HG02885 (cell line): Measurements from ENCODE around the gene ARHGEF3.

Experiments used
- ATAC-seq: cut with Tn5 transposase; IDR thresholded peaks from one replicate; pipeline ENCODE4 v1.9.1; 2021; ENCODE audit warnings: mild to moderate bottlenecking; ENCODE audit not compliant: unreplicated experiment, poor library complexity

The ARHGEF3 gene

DNA sequence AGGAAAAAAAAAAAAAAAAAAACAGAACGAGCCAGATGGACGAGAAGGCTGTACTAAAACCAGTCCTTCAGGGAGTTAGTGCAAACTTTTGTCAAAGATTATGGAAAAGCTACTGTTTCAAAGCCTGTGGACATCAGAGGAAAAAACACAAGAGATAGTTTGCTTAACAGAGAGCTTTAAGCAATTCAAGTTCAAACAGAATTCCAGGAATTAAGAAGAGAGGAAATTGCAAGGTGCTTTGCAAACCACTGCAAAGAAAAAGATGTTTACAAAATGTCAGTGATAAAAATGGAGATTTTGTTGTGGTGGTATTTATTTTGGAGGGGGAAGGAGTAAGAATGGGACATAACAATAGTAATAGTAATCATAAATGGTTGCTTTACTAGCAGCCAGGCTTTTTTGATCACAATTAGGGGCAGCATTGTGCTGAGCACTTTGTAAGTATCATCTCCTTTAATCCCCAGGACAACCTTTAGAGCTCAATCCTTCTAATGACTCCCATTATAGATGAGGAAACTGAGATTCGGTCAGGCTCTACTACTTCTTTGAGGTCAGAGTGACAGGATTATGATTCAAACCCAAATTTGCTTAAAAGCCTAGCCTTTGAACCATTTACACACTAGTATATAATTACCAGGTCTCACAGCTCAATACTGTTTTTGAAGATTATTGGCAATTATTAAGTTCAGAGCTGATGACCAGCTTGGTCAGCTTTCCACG is 22.4 kb upstream of the ARHGEF3 start:
- no peak for ATAC-seq

DNA sequence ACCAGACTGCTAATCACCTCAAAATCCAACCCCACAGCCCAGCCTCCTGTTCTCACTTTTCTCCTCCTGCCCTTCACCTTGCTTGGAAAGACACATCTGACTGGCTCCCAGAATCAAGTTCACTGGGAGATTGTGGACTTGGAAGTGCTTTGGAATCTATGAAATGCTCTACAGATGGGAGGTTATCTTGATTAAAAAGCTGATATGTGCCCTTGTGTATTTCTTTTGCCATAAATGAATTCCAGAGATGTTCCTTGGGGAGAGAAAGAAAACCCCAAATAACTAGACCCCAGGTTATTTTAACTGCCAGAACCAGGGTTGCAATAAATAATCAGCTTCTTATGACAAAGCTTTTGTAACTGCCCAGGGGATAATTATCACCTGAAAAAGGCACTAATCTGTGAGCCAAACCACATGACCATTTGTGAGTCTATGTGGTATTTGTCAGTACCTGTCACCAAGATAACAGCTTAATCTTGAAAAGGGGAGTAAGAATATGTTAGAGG is 21.7 kb upstream of the ARHGEF3 start:
- ATAC-seq = no peak

DNA sequence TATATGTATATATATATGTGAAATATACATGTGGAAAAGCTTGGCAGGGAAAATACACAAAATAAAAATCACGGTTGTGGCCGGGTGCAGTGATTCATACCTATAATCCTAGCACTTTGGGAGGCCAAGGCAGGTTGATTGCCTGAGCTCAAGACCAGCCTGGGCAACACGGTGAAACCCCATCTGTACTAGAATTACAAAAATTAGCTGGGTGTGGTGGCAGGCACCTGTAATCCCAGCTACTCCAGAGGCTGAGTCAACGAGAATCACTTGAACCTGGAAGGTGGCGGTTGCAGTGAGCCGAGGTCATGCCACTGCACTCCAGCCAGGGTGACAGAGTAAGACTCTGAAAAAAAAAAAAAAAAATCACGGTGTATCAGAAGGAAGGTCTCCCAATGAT is 20.8 kb upstream of the ARHGEF3 start:
- ATAC-seq = no peak

DNA sequence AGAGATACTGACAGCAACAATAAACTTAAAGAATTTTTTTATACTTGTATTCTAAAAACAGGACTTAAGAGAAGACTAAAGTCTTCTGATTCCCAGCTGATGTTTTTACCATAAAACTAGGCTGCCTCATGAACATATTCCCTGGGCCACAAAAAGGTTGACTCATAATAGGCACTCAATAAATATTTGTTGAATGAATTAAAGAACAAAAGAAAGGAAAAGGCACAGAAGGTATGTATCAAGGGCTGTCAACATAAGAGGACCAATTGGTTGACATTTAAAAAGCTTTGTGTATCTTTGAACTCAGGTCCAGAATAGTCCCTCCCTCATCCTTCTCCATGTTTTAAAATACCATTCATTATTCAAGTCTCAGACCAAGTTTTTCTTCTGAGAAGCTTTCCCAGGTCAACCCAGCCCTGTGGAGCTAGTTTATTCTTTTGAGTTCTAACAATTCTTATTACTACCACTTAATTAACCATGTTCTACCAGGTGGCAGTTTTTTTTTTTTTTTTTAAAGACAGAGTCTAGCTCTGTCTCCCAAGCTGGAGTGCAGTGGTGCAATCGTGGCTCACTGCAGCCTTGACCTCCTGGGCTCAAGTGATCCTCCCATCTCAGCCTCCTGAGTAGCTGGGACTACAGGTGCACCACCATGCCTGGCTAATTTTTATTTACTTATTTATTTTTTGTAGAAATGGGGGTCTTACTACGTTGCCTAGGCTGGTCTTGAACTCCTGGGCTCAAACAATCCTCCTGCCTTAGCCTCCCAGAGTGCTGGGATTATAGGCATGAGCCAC is 17.5 kb upstream of the ARHGEF3 start:
- no peak for ATAC-seq

DNA sequence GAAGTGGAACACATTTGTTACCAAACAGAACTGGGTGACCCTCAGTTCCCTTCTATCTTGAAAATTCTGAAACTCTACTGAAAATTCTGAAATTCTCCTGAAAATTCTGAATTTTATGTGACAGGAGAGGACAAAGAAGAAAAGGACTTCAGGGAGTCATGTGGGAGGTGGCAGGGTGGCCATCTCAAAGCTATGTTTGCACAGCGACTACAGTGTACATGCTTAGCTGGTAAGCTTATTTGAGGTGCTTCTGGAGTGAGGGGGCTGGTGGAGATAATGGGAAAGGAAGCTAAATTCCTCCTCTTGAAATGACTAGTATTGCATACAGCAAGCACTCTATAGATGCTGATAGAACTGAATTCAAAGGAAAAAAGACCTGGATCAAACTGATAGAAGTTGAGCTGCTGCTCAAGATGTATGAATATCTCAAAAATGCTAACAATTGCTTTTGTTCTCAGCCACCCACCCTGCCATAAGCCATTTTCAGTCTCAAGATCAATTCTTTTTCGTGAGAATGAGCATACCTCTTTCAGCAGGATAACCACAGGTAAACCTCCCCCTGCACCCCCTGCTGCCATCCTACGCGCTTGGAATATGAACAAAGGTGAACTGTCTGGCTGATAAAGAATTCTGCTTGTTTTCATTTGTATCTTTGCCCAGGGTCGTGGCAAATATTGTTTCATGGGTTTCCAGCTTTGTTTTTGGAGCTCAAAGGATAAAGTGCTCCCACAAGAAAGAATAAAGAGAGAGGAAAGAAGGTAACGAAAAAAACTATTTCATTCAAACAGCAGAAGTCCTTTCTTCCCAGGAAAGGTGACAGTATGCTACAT is 16.6 kb upstream of the ARHGEF3 start:
- ATAC-seq = no peak

DNA sequence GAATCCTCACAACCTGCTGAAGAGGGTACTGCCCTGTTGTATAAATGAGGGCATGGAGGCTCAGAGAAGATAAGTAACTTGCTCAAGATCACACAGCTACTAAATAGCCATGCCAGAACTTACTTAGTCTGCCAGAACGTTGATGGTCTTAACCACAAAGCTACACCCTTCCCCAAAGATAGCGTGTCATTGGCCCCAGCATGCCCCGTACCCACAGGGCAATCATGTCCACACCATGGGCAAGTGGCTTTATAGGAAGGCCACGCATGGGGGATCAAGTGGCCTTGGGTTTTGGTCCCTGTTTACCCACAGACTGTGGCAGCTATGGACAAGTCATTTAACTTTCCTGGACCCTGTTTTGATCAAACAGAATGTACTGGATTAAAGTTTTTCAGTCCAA is 15.9 kb upstream of the ARHGEF3 start:
- no peak for ATAC-seq

DNA sequence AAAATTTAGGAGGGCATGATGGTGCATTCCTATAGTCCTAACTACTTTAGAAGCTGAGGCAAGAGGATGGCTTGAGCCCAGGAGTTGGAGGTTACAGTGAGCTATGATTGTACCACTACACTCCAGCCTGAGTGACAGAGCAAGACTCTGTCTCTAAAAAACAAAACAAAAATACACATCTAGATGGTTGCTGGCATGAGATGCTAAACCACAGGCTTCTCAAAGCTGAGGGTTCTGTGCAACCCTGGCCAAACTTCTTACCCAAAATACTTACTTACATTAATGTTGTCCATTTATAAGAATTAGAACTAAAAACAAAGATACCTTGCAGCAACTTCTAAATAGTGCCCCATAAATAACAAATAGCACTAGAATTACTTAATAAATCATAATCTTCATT is 14.3 kb upstream of the ARHGEF3 start:
- no peak for ATAC-seq

DNA sequence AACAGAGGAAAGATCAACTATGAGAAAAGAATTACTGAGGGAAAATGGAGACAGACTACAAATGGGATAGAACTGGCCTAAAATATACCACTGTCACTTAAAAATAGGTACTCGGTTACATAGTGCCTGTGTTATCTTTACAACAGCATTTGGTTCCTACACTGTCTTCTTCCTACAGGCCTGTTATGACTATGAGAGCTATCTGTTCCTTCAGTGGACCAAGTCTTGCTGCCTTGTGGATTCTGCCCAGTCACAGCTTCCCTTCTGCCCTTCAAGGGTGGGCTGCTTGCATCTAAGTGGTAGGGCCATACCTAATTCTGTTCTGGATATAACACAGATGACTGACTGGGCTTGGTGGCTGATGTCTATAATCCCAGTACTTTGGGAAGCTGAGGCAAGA is 13.8 kb upstream of the ARHGEF3 start:
- ATAC-seq = no peak

DNA sequence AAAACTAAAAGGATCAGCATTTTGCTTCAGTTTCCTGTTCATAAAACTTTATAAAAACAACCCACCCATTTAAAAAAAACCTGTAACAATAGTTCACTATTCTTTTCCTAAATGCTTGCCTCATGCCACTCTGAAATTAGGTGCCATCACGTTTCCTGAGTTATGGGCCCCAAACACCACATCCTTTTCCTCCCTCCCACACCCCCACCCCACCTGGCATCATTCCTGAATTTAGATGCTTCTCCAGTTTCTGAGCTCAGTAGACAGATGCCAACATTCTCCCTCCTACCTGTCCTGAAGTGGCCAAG is 11.9 kb upstream of the ARHGEF3 start:
- no peak for ATAC-seq

DNA sequence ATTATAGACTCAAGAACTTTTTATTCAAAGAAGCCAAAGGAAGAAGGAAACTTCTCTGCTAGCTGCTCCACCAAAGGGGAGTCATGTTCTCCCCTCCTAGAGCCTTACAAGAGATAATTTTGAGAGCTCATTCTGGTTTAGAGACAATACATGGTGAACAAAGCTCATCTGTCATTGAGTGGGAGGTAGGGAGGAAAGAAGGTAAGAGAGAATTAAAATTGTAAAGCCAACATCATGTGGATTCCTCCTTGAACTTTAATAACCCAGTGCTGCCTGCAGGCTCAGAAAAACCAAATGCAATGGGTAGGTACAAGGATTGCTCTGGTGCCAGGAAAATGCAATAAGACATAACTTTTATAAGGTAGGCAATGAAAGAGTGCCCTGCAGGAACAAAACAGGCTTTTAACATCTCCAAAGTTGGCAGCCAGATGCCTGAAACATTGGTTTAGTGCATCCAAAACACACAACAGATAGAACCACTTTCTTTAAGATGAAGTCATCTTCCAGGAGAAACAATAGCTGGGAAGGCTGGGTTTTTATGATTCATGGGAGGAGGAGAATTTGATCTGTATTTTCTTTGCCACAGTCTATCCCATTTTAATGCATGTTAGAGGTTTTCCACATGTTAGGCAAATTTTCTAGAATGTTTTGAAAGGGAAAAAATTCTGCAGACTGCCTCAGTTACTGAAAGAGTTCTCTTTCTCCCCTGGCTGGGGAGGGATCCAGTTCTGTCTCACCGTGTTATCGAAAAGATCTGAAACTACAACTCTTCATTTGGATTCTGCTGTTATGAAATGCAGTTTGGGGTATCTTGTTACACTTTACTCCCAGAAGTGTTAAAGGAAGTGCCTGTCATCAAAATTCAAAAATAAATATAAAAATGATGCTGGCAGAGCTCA is 11.3 kb upstream of the ARHGEF3 start:
- ATAC-seq = no peak

DNA sequence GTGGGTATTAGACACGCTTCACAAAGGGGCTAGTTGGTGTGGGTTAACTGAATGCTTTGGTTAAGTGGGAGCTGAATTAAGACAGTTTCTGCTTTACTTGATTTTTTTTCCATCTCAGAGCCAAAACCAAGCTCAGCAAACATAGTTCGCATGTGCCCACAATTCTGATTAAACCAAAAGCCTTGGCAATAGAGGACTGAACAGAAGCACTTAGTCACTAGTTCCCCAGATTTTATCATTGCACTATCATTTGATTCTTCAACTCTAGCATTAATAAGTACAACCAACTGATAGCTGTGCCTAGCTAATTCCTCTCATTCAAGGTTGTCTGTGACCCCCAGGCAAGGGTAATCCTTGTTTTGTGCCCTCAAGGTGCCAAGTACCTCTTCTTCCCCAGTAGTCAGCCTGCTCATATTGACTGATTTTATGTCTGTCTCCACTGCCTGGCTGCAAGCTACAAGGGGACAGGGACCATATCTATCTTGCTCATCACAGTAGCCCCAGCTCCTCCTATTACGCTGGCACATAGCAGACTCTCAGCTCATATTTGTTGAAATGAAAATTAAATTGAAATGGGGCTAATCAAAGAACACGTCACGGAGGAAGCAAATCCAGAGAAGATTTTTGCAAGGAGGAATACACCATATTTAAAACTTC is 9.9 kb upstream of the ARHGEF3 start:
- ATAC-seq = no peak

DNA sequence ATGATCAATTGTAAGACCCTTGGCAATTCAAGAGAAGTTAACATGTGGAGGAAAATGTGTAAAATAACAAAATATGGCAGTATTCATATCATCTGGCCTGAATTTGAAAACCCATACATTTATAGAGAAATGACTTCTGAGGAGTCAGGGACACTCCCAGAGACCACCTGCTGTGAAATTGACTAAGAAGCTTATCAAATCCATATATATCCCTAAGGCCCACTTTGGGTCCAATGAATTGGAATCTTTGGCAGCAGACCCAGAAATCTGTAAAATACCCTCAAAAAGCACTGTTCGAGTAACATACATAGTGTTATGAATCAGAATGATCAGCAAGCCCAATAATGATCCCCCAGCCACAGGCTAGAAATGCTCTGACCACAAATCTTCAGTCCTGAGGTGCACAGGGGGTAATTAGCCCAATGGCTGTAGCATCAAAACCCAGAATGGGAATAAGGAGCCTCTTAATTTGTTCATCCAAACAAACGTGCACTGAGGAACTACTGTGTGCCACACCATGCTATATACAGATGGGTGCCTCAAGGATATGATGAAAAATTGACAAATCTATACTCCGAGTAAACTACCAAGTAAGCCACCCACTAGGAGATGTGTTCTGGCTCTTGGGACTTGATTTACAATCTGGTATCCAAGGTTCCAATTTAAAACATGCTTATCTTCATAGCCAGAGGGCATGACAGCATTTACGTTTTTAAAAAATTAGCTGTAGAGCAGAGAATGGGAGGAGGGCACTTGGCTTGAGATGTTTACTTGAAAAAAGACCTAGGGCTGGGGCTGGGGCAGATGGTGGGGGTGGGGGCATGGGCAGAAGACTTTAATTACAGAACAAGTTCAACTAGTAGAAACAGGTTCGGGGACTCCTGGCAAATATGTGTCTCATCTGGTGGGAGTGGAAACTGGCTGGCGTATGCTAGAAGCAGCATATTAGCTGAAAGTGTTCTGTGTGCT is 9.1 kb upstream of the ARHGEF3 start:
- no peak for ATAC-seq

DNA sequence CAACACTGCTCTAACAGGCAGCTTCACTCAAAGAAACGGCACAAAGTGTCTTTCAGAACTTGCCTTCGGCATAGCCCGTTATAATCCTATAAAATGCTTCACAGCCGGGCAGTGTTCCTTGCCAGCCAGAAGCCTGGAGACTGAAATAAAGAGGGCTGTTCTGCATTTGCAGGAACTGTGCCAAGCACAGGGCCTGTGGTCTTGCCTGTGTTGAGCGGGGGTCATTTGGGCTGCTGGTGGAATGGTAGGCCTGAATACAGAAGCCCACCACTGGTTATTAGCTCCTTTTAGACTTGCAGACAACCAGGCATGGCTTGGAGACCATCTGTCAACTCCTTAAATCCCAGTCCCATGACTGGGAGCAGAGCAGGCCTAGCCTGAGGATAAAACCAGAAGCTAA is 4.7 kb upstream of the ARHGEF3 start:
- no peak for ATAC-seq

DNA sequence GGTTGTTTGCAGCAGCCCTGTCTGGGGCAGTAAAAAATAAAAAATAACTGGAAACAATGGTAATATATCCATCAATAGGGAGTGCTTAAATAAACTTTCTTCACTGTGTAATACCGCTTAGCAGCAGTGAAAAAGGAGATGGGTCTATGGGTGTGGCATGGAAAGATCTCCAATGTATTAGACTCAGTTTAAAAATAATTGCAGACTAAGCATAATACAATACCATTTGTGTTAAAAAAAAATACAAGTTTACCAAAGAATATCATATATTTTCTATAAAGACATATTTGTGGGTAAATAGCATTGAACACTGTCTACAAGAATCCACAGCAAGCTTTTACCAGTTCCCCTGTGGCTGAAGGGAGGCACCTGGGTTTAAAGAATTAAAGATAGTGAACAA is 1.0 kb upstream of the ARHGEF3 start:
- ATAC-seq = no peak

DNA sequence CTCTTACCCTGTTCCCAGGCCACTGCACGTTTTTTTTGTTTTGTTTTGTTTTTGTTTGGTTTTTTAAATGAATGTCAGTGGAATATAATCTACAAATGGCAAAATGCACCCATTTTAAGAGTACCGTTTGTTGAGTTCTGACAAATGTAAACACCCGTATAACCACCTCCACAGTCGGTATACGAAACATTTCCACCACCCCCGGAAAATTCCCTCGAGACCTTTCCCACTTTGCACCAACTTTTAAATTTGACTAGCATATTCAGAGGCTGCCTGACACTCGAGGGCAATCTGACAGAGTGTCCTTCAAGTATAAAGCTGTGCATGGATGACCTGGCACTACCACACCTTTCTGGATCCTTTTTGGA is 613 bp upstream of the ARHGEF3 start:
- no peak for ATAC-seq

DNA sequence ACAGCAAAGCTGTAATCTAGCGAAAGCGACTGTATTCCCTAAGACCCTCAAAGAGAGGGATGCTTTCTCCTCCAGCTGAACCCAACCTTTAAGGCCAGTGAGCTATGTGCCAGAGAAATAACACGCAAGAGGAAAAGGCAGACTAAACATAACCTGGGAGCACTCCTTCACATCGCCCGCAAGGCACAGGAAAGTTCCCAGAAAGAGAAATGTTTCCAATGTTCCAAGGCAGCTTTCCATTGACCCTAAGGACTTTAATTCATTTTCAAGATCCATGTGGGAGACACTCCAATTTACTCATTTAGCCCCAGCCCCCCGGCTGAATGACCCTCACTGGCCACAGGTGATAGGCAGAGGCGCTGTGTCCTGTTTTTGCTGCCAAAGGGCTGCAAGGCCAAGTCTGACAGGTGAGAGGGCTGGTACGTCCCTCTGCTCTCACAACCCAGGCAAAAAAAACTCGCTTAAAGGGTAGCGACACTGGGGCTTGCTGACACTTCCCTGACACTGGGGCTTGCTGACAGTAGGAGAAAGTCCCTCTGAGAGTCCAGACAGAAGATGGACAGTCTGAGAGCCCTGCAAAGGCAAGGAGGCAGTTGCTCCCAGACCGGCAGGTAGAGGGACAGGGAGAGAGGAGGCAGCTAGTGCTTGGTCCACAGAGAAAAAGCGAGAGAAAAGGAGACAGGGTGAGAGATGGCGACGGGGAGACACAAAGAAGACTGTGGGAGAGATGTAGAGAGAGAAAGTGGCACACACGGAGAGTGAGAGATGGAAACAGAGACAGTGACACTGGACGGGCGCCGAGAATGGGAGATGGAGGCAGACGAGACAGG is 702 bp downstream of the ARHGEF3 start:
- no peak for ATAC-seq

DNA sequence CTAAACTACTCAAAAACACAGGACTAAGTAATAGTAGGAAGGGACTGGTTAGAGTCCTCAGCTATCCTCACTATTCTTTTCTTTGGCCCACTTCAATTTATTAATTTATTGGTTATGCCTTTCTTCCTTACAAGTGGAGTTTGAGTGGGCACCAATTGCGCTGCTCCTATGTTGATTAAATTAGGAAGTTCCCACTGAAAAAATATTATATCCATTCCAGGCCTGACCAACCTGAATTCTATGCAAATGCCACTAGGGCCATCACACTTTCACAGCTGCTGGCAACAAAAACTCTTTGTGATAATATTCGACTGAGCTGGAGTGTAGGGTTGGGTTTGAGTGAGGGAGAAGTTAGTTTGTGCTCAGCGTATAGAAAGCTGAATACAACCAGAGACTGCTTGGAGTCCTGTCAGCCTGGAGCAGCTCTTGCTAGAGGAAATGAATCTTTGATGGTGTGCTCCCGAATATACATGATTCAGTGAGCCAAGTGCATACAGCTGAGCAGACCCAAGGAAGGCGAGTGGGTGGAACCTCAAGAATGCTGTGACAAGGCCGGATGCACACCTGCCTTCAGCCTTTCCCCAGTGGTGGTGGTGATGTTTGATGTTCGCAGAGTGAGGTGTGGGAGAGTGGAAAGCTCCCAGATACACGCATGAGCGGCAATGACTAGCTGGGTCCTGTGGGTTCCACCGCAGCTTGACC is 1.5 kb downstream of the ARHGEF3 start:
- ATAC-seq = peak; percentile 46
